Fibroblast of skin of left quadriceps (primary cell): ENCODE measurements around the gene ZDBF2.
A peak's percentile ranks its signal among the peaks of the same experiment; 100 is the strongest.
"Not testable (repeated sequence)": the region's sequence is repeated elsewhere in the genome, so short reads cannot be mapped to it uniquely, and the experiment has no call there.

Experiments
- DNase-seq, 2 experiments: peaks; one replicate each; pipeline ENCODE4 v3.0.0-alpha.2; 2013; ENCODE audit warnings: low read depth in 2 of 2

The ZDBF2 gene

GRCh38 chr2:206259376-206260187 is 14.9 kb upstream of the ZDBF2 start:
- DNase-seq, result no peak

DNA sequence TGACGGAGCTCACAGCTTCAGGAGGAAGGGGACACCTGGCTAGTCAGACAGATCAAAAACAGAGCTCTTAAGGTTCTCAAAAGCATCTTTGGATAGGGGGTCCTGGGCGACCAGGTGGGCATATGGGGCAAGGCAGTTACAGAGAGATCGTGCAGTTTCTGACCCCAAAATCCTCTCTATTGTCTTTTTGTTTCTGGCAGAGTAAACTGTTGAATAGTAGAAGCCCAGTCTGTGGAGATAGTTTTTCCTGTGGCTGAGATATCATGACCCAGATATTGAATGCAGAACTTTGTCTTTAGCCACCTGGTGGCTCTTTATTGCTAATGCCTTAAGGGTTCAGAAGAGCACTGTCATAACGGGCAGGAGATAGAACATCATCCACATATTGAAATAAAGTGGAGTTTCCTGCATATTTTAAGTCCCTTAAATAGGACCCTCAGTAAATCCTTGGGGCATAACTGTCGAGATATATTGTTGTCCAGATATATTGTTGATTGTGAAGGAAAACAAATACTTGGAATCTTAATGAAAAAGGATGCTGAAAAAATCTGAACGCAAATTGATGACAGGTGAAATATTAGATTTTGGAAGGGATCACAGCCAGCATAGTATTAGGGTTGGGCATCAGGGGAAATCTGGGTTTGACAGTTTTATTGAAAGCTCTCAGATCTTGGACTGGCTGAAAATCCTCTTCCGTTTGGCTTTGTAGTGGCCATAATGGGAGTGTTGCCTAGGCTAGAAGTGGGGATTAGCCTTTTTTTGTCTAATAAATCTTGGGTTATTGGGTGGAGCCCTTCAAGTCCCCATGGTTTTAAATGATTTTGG is 14.1 kb upstream of the ZDBF2 start:
- DNase-seq, result peak in 1 of 2 experiments; percentile 11

- DNase-seq, result no peak
These were observed 10.4 kb upstream of the ZDBF2 start for GRCh38 chr2:206263959-206264603.

GRCh38 chr2:206266130-206267125 is 8.0 kb upstream of the ZDBF2 start:
- no peak for DNase-seq

DNA sequence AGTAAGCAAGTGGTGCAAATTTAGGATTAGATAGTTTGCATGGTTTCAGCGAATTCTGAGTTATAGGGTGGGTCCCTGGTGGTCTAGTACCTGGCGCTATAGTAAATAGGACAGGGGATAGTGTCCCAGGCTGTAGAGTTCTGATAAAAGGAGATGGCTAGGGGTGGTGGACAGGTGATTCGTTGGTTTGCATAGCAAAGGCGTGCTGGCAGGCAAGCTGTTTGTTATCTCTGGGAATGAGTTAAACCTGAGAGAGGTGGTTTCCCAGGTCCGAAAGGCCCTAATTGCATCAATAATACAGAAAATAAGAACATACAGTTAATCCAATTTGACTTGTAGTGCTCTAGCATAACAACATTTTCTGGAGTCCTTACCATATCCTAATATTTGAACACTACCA is 6.9 kb upstream of the ZDBF2 start:
- no peak for DNase-seq

- DNase-seq, result no peak
These were observed 3.4 kb upstream of the ZDBF2 start for GRCh38 chr2:206271065-206271464.

GRCh38 chr2:206273905-206274304 is 558 bp upstream of the ZDBF2 start:
- no peak for DNase-seq

- peak; percentile 4 for DNase-seq
These were observed 1.0 kb downstream of the ZDBF2 start for GRCh38 chr2:206275312-206276055.

- no peak for DNase-seq
These were observed 1.9 kb downstream of the ZDBF2 start for GRCh38 chr2:206276169-206276942.

- DNase-seq, result no peak
These were observed 3.0 kb downstream of the ZDBF2 start for GRCh38 chr2:206277503-206277902.

DNA sequence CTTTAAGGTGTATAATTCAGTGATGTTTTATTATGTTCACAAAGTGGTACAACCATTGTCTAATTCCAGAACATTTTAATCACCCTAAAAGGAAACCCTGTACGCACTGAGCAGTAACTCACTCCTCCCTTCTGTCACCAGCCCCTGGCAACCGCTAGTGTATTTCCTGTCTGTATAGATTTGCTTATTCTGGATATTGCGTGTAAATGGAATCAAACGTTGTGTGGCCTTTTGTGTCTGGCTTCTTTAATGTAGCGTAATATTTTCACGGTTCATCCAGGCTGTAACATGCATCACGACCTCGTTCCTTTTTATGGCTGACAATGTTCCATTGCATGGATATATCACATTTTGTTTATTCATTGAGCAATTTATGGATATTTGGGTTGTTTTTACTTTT is 8.3 kb downstream of the ZDBF2 start:
- DNase-seq, result no peak

- DNase-seq, result no peak
These were observed 12.7 kb downstream of the ZDBF2 start for GRCh38 chr2:206287197-206287596.

DNA sequence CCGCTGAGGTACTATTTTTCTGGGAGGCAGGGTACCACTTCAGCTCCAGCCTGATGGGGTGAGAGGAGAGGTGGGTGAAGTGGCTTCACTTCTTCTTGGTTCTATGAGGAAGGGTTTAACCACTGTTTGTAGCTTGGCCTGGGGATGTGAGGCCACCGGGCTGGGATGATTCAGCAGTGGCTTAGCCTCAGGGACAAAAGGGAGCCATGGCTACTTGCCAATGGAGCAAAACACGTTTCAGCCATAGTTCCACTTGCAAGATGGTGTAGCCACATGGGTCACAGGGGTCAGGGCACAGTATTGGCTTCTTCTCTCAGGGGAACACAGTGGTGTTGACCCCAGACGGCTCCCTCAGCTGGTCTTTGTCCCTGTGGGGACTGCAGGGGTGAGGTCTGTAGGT is 14.9 kb downstream of the ZDBF2 start:
- DNase-seq, result no peak

GRCh38 chr2:206296128-206296527 is 21.7 kb downstream of the ZDBF2 start:
- DNase-seq, result no peak

GRCh38 chr2:206299608-206300007 is 25.1 kb downstream of the ZDBF2 start:
- DNase-seq, result not testable (repeated sequence)

- DNase-seq, result no peak
These were observed 31.2 kb downstream of the ZDBF2 start for GRCh38 chr2:206305523-206306245.

DNA sequence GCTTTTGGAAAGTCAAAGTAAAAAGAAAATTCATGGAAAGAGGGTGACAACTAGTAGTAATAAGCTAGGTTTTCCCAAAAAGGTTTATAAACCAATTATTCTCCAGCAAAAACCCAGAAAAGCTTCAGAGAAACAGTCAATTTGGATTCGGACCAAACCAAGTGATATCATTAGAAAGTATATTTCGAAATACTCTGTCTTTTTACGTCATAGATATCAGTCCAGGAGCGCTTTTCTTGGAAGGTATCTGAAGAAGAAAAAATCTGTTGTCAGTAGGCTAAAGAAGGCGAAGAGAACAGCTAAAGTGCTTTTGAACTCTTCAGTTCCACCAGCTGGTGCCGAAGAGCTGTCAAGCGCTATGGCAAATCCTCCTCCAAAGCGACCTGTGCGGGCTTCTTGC is 36.6 kb downstream of the ZDBF2 start:
- DNase-seq, result no peak

- DNase-seq, result no peak
These were observed 41.7 kb downstream of the ZDBF2 start for GRCh38 chr2:206316141-206316540.

- no peak for DNase-seq
These were observed 48.6 kb downstream of the ZDBF2 start for GRCh38 chr2:206323033-206323432.
